Choroid plexus epithelial cell (primary cell): ENCODE data around the gene MYCL.
"Not testable (repeated sequence)": the region's sequence is repeated elsewhere in the genome, so short reads cannot be mapped to it uniquely, and the experiment has no call there.

Experiments used
- DNase-seq: peaks from one replicate; pipeline ENCODE4 v3.0.0-alpha.2; 2010; ENCODE audit warnings: low read depth
- H3K4me3 ChIP-seq: 2 replicates; pipeline ENCODE4 v1.5.1; 2011; ENCODE audit warnings: low read depth, mild to moderate bottlenecking, control low read depth, low read length, moderate library complexity
- CTCF ChIP-seq: conservative IDR thresholded peaks from 2 replicates; pipeline ENCODE4 v1.5.1; 2011; ENCODE audit warnings: low read depth, mild to moderate bottlenecking, control low read depth, inconsistent platforms, low read length, moderate library complexity

The MYCL gene

GRCh38 chr1:39915499-39916129 is 13.9 kb upstream of the MYCL start:
- no peak for DNase-seq
- no peak for TF ChIP-seq CTCF
- no peak overlapping the region for H3K4me3 ChIP-seq

GRCh38 chr1:39913136-39913535 is 11.4 kb upstream of the MYCL start:
- H3K4me3 ChIP-seq, DNase-seq: not testable (repeated sequence)

GRCh38 chr1:39910263-39910662 is 8.5 kb upstream of the MYCL start:
- no peak for DNase-seq
- TF ChIP-seq CTCF = no peak
- H3K4me3 ChIP-seq = no peak overlapping the region

GRCh38 chr1:39908534-39908933 is 6.8 kb upstream of the MYCL start:
- DNase-seq = no peak
- H3K4me3 ChIP-seq = no peak overlapping the region
- no peak for TF ChIP-seq CTCF

GRCh38 chr1:39907528-39908453 is 6.1 kb upstream of the MYCL start:
- no peak overlapping the region for H3K4me3 ChIP-seq
- no peak for TF ChIP-seq CTCF
- DNase-seq = no peak

GRCh38 chr1:39905172-39905571 is 3.5 kb upstream of the MYCL start:
- no peak for TF ChIP-seq CTCF
- H3K4me3 ChIP-seq = no peak overlapping the region
- DNase-seq = no peak

- H3K4me3 ChIP-seq = peak overlapping the region; percentile 60
- no peak for DNase-seq
- no peak for TF ChIP-seq CTCF
These were observed 717 bp upstream of the MYCL start for GRCh38 chr1:39902460-39902807.
